GM12892 (cell line): Measurements from ENCODE around the gene TMPRSS6.

Experiments
- POLR2A ChIP-seq: IDR thresholded peaks from 2 replicates; pipeline ENCODE4 v1.6.1; 2011; ENCODE audit warnings: low read depth, low read length, control low read depth
- POLR2AphosphoS5 ChIP-seq: IDR thresholded peaks from 2 replicates; pipeline ENCODE4 v1.6.1; 2011; ENCODE audit warnings: low read depth, low read length, control low read depth
- TAF1 ChIP-seq: IDR thresholded peaks from 2 replicates; pipeline ENCODE4 v1.6.1; 2011; ENCODE audit warnings: low read depth, mild to moderate bottlenecking, control low read depth, low read length, borderline replicate concordance

GRCh38 chr22:37065180-37065579 is 44.3 kb downstream of the TMPRSS6 start:
- no peak for TF ChIP-seq POLR2AphosphoS5
- TF ChIP-seq POLR2A, result no peak
- TF ChIP-seq TAF1, result no peak
